ENCODE data around the gene FHIT.

GRCh38 chr3:60870396-60870795 lies 380.9 kb downstream of the FHIT start:
- no peak for TF ChIP-seq EP300 (IDR thresholded peaks at IDR 0.05)
- TF ChIP-seq CTCF (IDR thresholded peaks at IDR 0.05), result no peak
- no peak for TF ChIP-seq POLR2A (IDR thresholded peaks at IDR 0.05)
